DOHH2 (cell line): ENCODE results near the gene MAPKBP1.

Experiments used
- CTCF ChIP-seq: fragments of 200-600 bp; sonication (generic); IDR thresholded peaks from one replicate; pipeline ENCODE4 v1.5.1; 2014; ENCODE audit warnings: antibody characterized with exemption, mild to moderate bottlenecking, low read depth, low read length; ENCODE audit not compliant: poor library complexity, severe bottlenecking
- EZH2phosphoT487 ChIP-seq: fragments of 200-600 bp; sonication (generic); IDR thresholded peaks from 2 replicates; pipeline ENCODE4 v1.6.1; 2017; ENCODE audit warnings: borderline replicate concordance, mild to moderate bottlenecking, antibody characterized with exemption, low read length, moderate library complexity, mixed read lengths

GRCh38 chr15:41829959-41830646 is 55.8 kb downstream of the MAPKBP1 start:
- TF ChIP-seq CTCF (no peak), EZH2phosphoT487 (no peak)
